H1 (cell line): ENCODE measurements around the gene CAMK2N2. TPM values are rescaled to one million over a fixed set of nuclear protein-coding genes. Genes with fewer than 3 reads are reported as not detected.

Experiments
- CTCF ChIA-PET: fragments of 300-600 bp; sonication (Branson Sonifier 250); formaldehyde crosslinking; loops from one replicate; lab custom pipeline; 2021; ENCODE audit not compliant: partially characterized antibody; lab: Charles Lee
- POLR2A ChIA-PET: fragments of 300-600 bp; sonication (Branson Sonifier 250); formaldehyde crosslinking; loops from one replicate; lab custom pipeline; 2021; ENCODE audit warnings: inconsistent platforms; ENCODE audit not compliant: partially characterized antibody; lab: Charles Lee
- DNase-seq, 2 experiments: peaks; one replicate each; pipeline versions ENCODE4 v3.0.0 to v3.0.0-alpha.2; 2010 to 2022; ENCODE audit warnings: low spot score in 2 of 2, low read depth in 1 of 2, mixed read lengths in 1 of 2
- FAIRE-seq: peaks from 2 replicates; lab custom pipeline; 2011; peaks lifted over from hg19 to GRCh38; lab: Jason Lieb, UNC
- H2AFZ ChIP-seq: 2 replicates; pipeline ENCODE4 v1.8.1; 2012; ENCODE audit warnings: low read length, inconsistent platforms
- H2AK5ac ChIP-seq: 2 replicates; pipeline ENCODE4 v1.6.1; 2013; ENCODE audit warnings: low read depth, low read length
- H2BK120ac ChIP-seq: replicated peaks from 2 replicates; pipeline ENCODE3; 2013; ENCODE audit warnings: low read depth, low read length, inconsistent platforms
- H2BK12ac ChIP-seq: 2 replicates; pipeline ENCODE4 v1.6.1; 2013; ENCODE audit warnings: low read depth, low read length
- H2BK15ac ChIP-seq: 2 replicates; pipeline ENCODE4 v1.6.1; 2013; ENCODE audit warnings: low read length
- H2BK20ac ChIP-seq: 2 replicates; pipeline ENCODE4 v1.6.1; 2013; ENCODE audit warnings: low read length
- H2BK5ac ChIP-seq: 2 replicates; pipeline ENCODE4 v1.6.1; 2013; ENCODE audit warnings: low read depth, low read length
- H3K14ac ChIP-seq: 2 replicates; pipeline ENCODE4 v1.6.1; 2013; ENCODE audit warnings: inconsistent platforms; ENCODE audit not compliant: insufficient read length
- H3K18ac ChIP-seq: 2 replicates; pipeline ENCODE4 v1.6.1; 2013; ENCODE audit warnings: low read length; ENCODE audit errors: extremely low read depth
- H3K23ac ChIP-seq: 2 replicates; pipeline ENCODE4 v1.6.1; 2013; ENCODE audit warnings: inconsistent platforms; ENCODE audit not compliant: insufficient read length
- H3K23me2 ChIP-seq: 2 replicates; pipeline ENCODE4 v1.6.1; 2013; ENCODE audit warnings: low read depth, low read length
- H3K27ac ChIP-seq: 2 replicates; pipeline ENCODE4 v1.6.1; 2011; ENCODE audit warnings: low read depth, low read length, inconsistent platforms
- H3K27me3 ChIP-seq, 4 experiments: replicated peaks in 1 of 4; 1 replicate in 1 of 4; 2 replicates in 3 of 4; pipeline versions ENCODE4 v1.6.1 to v1.8.1; 2011 to 2013; ENCODE audit warnings: low read length in 3 of 4, mild to moderate bottlenecking in 3 of 4, inconsistent platforms in 2 of 4, mixed read lengths in 2 of 4, moderate library complexity in 1 of 4; ENCODE audit not compliant: control insufficient read depth in 3 of 4, insufficient read depth in 3 of 4; ENCODE audit errors: extremely low read depth in 1 of 4
- H3K36me3 ChIP-seq, 4 experiments: 2 replicates each; pipeline versions ENCODE4 v1.6.1 to v1.8.1; 2011 to 2013; ENCODE audit warnings: mild to moderate bottlenecking in 4 of 4, low read length in 3 of 4, moderate library complexity in 2 of 4, control low read depth in 1 of 4, inconsistent platforms in 1 of 4; ENCODE audit not compliant: insufficient read depth in 4 of 4, control insufficient read depth in 2 of 4
- H3K4ac ChIP-seq: replicated peaks from 2 replicates; pipeline ENCODE3; 2013; ENCODE audit warnings: low read length, low read depth, mixed read lengths, inconsistent platforms; ENCODE audit not compliant: insufficient read length
- H3K4me1 ChIP-seq, 4 experiments: replicated peaks in 1 of 4; 1 replicate in 1 of 4; 2 replicates in 3 of 4; pipeline versions ENCODE4 v1.6.1 to v1.8.1; 2011 to 2013; ENCODE audit warnings: low read length in 3 of 4, inconsistent platforms in 2 of 4, mixed read lengths in 1 of 4; ENCODE audit not compliant: insufficient read depth in 4 of 4, control insufficient read depth in 3 of 4
- H3K4me2 ChIP-seq, 2 experiments: 2 replicates each; pipeline versions ENCODE4 v1.6.1 to v1.8.1; 2011 to 2013; ENCODE audit warnings: low read depth in 2 of 2, low read length in 2 of 2, control low read depth in 1 of 2, inconsistent platforms in 1 of 2, mild to moderate bottlenecking in 1 of 2; ENCODE audit not compliant: insufficient read depth in 1 of 2
- H3K4me3 ChIP-seq, 4 experiments: fragments of 200-600, 300-600 bp in 1 of 4; sonication (generic), shearing (Covaris generic), sonication (Bioruptor Twin) in 1 of 4; 2 replicates each; pipeline versions ENCODE4 v1.5.1 to v1.8.1; 2011 to 2016; ENCODE audit warnings: low read length in 4 of 4, low read depth in 3 of 4, control low read depth in 2 of 4, inconsistent platforms in 2 of 4, mild to moderate bottlenecking in 2 of 4, mixed read lengths in 1 of 4, moderate library complexity in 1 of 4; ENCODE audit not compliant: insufficient read depth in 2 of 4; ENCODE audit errors: extremely low read depth in 1 of 4
- H3K56ac ChIP-seq: replicated peaks from 2 replicates; pipeline ENCODE3; 2013; ENCODE audit warnings: low read depth, mild to moderate bottlenecking, mixed read lengths, low read length, inconsistent platforms; ENCODE audit not compliant: insufficient read length
- H3K79me1 ChIP-seq: 2 replicates; pipeline ENCODE4 v1.6.1; 2013; ENCODE audit warnings: low read depth, low read length, control low read depth
- H3K79me2 ChIP-seq, 2 experiments: 2 replicates each; pipeline versions ENCODE4 v1.6.1 to v1.8.1; 2012 to 2013; ENCODE audit warnings: low read length in 2 of 2, mild to moderate bottlenecking in 2 of 2, inconsistent platforms in 1 of 2; ENCODE audit not compliant: insufficient read depth in 2 of 2, control insufficient read depth in 1 of 2
- H3K9ac ChIP-seq, 4 experiments: replicated peaks in 1 of 4; 1 replicate in 1 of 4; 2 replicates in 3 of 4; pipeline versions ENCODE4 v1.6.1 to v1.8.1; 2011 to 2013; ENCODE audit warnings: low read depth in 3 of 4, low read length in 3 of 4, control low read depth in 2 of 4, mild to moderate bottlenecking in 2 of 4, moderate library complexity in 2 of 4, inconsistent platforms in 1 of 4; ENCODE audit errors: extremely low read depth in 1 of 4
- H3K9me3 ChIP-seq, 2 experiments: 2 replicates each; pipeline versions ENCODE4 v1.6.1 to v1.8.1; 2012 to 2013; ENCODE audit warnings: mild to moderate bottlenecking in 2 of 2, moderate library complexity in 2 of 2, control low read depth in 1 of 2, inconsistent platforms in 1 of 2, low read depth in 1 of 2, low read length in 1 of 2, mixed read lengths in 1 of 2; ENCODE audit not compliant: insufficient read depth in 2 of 2
- H4K20me1 ChIP-seq, 2 experiments: replicated peaks in 1 of 2; 2 replicates each; pipeline versions ENCODE3 to v1.8.1; 2011 to 2013; ENCODE audit warnings: inconsistent platforms in 2 of 2, low read length in 2 of 2, mild to moderate bottlenecking in 1 of 2; ENCODE audit not compliant: insufficient read depth in 2 of 2, control insufficient read depth in 1 of 2
- H4K5ac ChIP-seq: 2 replicates; pipeline ENCODE4 v1.6.1; 2013; ENCODE audit warnings: low read length, low read depth, mixed read lengths, inconsistent platforms; ENCODE audit not compliant: insufficient read length
- H4K8ac ChIP-seq: 2 replicates; pipeline ENCODE4 v1.8.0; 2013; ENCODE audit warnings: mild to moderate bottlenecking, moderate library complexity, low read length, inconsistent platforms; ENCODE audit not compliant: insufficient read depth; ENCODE audit errors: extremely low read depth
- H4K91ac ChIP-seq: replicated peaks from 2 replicates; pipeline ENCODE3; 2013; ENCODE audit warnings: low read length, mixed read lengths, inconsistent platforms; ENCODE audit not compliant: insufficient read length
- ASH2L ChIP-seq: fragments of 200-600, 300-600 bp; sonication (generic); IDR thresholded peaks from one replicate; pipeline ENCODE4 v1.7.1; 2017; ENCODE audit warnings: low read length
- CBX5 ChIP-seq: fragments of 300-800, 300-1000 bp; sonication (generic); IDR thresholded peaks from 2 replicates; pipeline ENCODE4 v1.7.1; 2016; ENCODE audit warnings: antibody characterized with exemption, low read length, low read depth
- CHD2 ChIP-seq: IDR thresholded peaks from 2 replicates; pipeline ENCODE4 v1.6.1; 2012; ENCODE audit warnings: low read length, improper control_type of control experiment
- KDM1A ChIP-seq: fragments of 200-600, 300-600 bp; sonication (generic); IDR thresholded peaks from 2 replicates; pipeline ENCODE4 v1.7.1; 2016; ENCODE audit warnings: mild to moderate bottlenecking, low read length, borderline replicate concordance
- POLR2AphosphoS5 ChIP-seq: IDR thresholded peaks from 2 replicates; pipeline ENCODE4 v1.6.1; 2011; ENCODE audit warnings: low read depth, low read length
- RFX5 ChIP-seq: IDR thresholded peaks from 2 replicates; pipeline ENCODE4 v1.6.1; 2011; ENCODE audit warnings: low read depth, low read length, improper control_type of control experiment, borderline replicate concordance
- RXRA ChIP-seq: IDR thresholded peaks from 2 replicates; pipeline ENCODE4 v1.6.1; 2011; ENCODE audit warnings: low read depth, mild to moderate bottlenecking, low read length, moderate library complexity; ENCODE audit not compliant: insufficient read depth
- SAP30 ChIP-seq: fragments of 300-600 bp; sonication (generic); IDR thresholded peaks from 2 replicates; pipeline ENCODE4 v1.7.1; 2012; ENCODE audit warnings: low read length, moderate library complexity, mild to moderate bottlenecking, inconsistent platforms; ENCODE audit not compliant: insufficient read depth, insufficient replicate concordance
- SIRT6 ChIP-seq: IDR thresholded peaks from one replicate; pipeline ENCODE4 v1.7.1; 2012; ENCODE audit warnings: low read length, inconsistent platforms
- SP1 ChIP-seq: IDR thresholded peaks from 2 replicates; pipeline ENCODE4 v1.6.1; 2011; ENCODE audit warnings: low read depth, low read length
- SP4 ChIP-seq: IDR thresholded peaks from 2 replicates; pipeline ENCODE4 v1.6.1; 2012; ENCODE audit warnings: low read length, inconsistent platforms
- WGBS, 2 experiments: shearing (Covaris generic) in 1 of 2; methylation state at CpG; one replicate each; pipeline versions ENCODE4 v1.1.6 to v1.1.7; 2013 to 2015; ENCODE audit warnings: low lambda C conversion rate in 2 of 2, mixed read lengths in 2 of 2, inconsistent platforms in 1 of 2, low coverage in 1 of 2, missing lambda C conversion rate in 1 of 2; ENCODE audit not compliant: insufficient replicate concordance in 2 of 2, insufficient coverage in 1 of 2, insufficient read length in 1 of 2; ENCODE audit errors: extremely low coverage in 1 of 2, missing lambda C conversion rate in 1 of 2; 5-methylcytosine and 5-hydroxymethylcytosine counted together
- polyA plus RNA-seq, 7 experiments: library from polyadenylated mRNA; depleted of rRNA in 3 of 7; stranded (reverse) in 5 of 7; unstranded in 2 of 7; fragments of >200 nt in 5 of 7; fragments of 200-250 nt in 2 of 7; gene quantifications; 1 replicate in 5 of 7; 2 replicates in 1 of 7; 4 replicates in 1 of 7; pipeline versions ENCODE4 v1.2.1 to v1.2.3, GENCODE V29; 2011 to 2013; ENCODE audit warnings: missing spikeins in 2 of 7, mixed read lengths in 2 of 7
- total RNA-seq: library from RNA; stranded (reverse); fragmentation: NEBNext Ultra II Directional; extraction: Animal tissue kit (Norgen Biotek cat#: 25700); gene quantifications from 2 replicates; pipeline ENCODE4 v1.2.1, GENCODE V29; 2021
- TF ChIP-seq, protein P1 (sequence below), 3 experiments: IDR thresholded peaks; 1 replicate in 2 of 3; 2 replicates in 1 of 3; pipeline versions ENCODE4 v1.5.1 to v1.6.1; 2011; ENCODE audit warnings: low read length in 3 of 3, mild to moderate bottlenecking in 3 of 3, inconsistent platforms in 2 of 3, low read depth in 1 of 3, moderate library complexity in 1 of 3; ENCODE audit not compliant: insufficient read depth in 1 of 3; ENCODE audit errors: control extremely low read depth in 1 of 3

The CAMK2N2 gene
- total and polyA plus RNA-seq, 2 of the 8 experiments (the other 6 are each of a cell fraction or from before 2014, with no cell fraction given): 4.0 to 17.7 TPM

GRCh38 chr3:184239708-184240107 lies 21.6 kb downstream of the CAMK2N2 start:
- FAIRE-seq: no peak
- no peaks in the 10 kb centered on the region; a peak in 2 of 7 replicates for H3K27me3 ChIP-seq
- 78% methylated on average over 7 of the region's 7 CpGs; no CpG with 5 or more reads in 1 of the 2 experiments for WGBS, 2 experiments
- TF ChIP-seq, protein P1, sequence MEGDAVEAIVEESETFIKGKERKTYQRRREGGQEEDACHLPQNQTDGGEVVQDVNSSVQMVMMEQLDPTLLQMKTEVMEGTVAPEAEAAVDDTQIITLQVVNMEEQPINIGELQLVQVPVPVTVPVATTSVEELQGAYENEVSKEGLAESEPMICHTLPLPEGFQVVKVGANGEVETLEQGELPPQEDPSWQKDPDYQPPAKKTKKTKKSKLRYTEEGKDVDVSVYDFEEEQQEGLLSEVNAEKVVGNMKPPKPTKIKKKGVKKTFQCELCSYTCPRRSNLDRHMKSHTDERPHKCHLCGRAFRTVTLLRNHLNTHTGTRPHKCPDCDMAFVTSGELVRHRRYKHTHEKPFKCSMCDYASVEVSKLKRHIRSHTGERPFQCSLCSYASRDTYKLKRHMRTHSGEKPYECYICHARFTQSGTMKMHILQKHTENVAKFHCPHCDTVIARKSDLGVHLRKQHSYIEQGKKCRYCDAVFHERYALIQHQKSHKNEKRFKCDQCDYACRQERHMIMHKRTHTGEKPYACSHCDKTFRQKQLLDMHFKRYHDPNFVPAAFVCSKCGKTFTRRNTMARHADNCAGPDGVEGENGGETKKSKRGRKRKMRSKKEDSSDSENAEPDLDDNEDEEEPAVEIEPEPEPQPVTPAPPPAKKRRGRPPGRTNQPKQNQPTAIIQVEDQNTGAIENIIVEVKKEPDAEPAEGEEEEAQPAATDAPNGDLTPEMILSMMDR (IDR thresholded peaks at IDR 0.05; ENCODE audit: control extremely low read depth in 1 of 3, insufficient read depth in 1 of 3, low read depth in 1 of 3, low read length in 3 of 3): no peak
- TF ChIP-seq SP4: no peak
- no peak for TF ChIP-seq ASH2L
- TF ChIP-seq KDM1A: no peak
- TF ChIP-seq POLR2AphosphoS5: no peak
- TF ChIP-seq RXRA: no peak
- no peak for TF ChIP-seq RFX5
- no peak for TF ChIP-seq SIRT6
- no peak for TF ChIP-seq SP1
- no peak for TF ChIP-seq CBX5
- no peak for TF ChIP-seq CHD2
- TF ChIP-seq SAP30: no peak

More at GRCh38 chr3:184239708-184240107, 21.6 kb downstream of the CAMK2N2 start:
- no peak for DNase-seq
- Histone ChIP-seq H3K14ac (no peak overlapping the region), H4K8ac (no peak overlapping the region), H2BK12ac (no peak overlapping the region), H4K91ac (no peak overlapping the region), H2BK120ac (no peak overlapping the region), H2BK5ac (no peak overlapping the region), H3K23me2 (no peaks in the 10 kb centered on the region; the same call in 1 of the 2 replicates), H3K56ac (no peak overlapping the region), H3K27ac (no peak overlapping the region), H3K4ac (no peak overlapping the region), H3K9me3 (no peaks in the 10 kb centered on the region), H3K9ac (no peak overlapping the region), H4K20me1 (peaks cover 8 to 16% of the 10 kb centered on the region in 2 experiments), H3K18ac (no peak overlapping the region), H3K4me2 (no peak overlapping the region), H2AK5ac (no peak overlapping the region), H3K79me1 (no peaks in the 10 kb centered on the region; the same call in 1 of the 2 replicates), H3K23ac (no peak overlapping the region), H2AFZ (no peak overlapping the region), H2BK15ac (no peak overlapping the region), H3K4me3 (no peak overlapping the region), H3K36me3 (peaks cover 6 to 23% (median 15%) of the 10 kb centered on the region in 4 experiments; a peak in 7 of 8 replicates), H3K79me2 (no peaks in the 10 kb centered on the region), H4K5ac (no peak overlapping the region), H3K4me1 (peaks cover 0 to 5% (median 1%) of the 10 kb centered on the region in 4 experiments; a peak in 4 of 7 replicates), H2BK20ac (no peak overlapping the region)
- ChIA-PET POLR2A (interaction anchor here (0.9 to 3.4 kb wide), 12 partner anchors 8 to 95 kb away, joined by 3 to 13 read pairs (median 5); partner anchors contain the start of genes AP2M1, CAMK2N2, EEF1AKMT4 and VWA5B2), CTCF (interaction anchor here (0.7 to 8.9 kb wide), 18 partner anchors 10 to 351 kb away, joined by 3 to 183 read pairs (median 6); partner anchors contain the start of genes DVL3, EEF1AKMT4 and VWA5B2)
